IgD-negative memory B cell (primary cell): ENCODE results near the gene CCDC141. TPM values are rescaled to one million over a fixed set of nuclear protein-coding genes. Genes with fewer than 3 reads are reported as not detected.

Source experiments
- H3K27ac Mint-ChIP-seq, 3 donors: one replicate each; pipeline ENCODE4 v1.8.0; 2020 to 2022; ENCODE audit warnings: mild to moderate bottlenecking in 3 of 3, mixed read lengths in 3 of 3, moderate library complexity in 1 of 3
- H3K27me3 Mint-ChIP-seq: one replicate; pipeline ENCODE4 v1.8.0; 2021; ENCODE audit warnings: mixed read lengths
- H3K36me3 Mint-ChIP-seq: one replicate; pipeline ENCODE4 v1.8.0; 2020; ENCODE audit warnings: mild to moderate bottlenecking, mixed read lengths
- H3K4me1 Mint-ChIP-seq, 3 donors: one replicate each; pipeline ENCODE4 v1.8.0; 2020 to 2022; ENCODE audit warnings: mixed read lengths in 3 of 3, mild to moderate bottlenecking in 1 of 3
- H3K4me3 Mint-ChIP-seq, 4 donors: one replicate each; pipeline ENCODE4 v1.8.0; 2020 to 2022; ENCODE audit warnings: mild to moderate bottlenecking in 4 of 4, mixed read lengths in 4 of 4, moderate library complexity in 3 of 4
- H3K9me3 Mint-ChIP-seq, 3 donors: one replicate each; pipeline ENCODE4 v1.8.0; 2020 to 2021; ENCODE audit warnings: mixed read lengths in 3 of 3, mild to moderate bottlenecking in 1 of 3
- polyA plus RNA-seq: library from polyadenylated mRNA; unstranded; fragments of 300-500 nt; fragmentation: Illumina TruSeq; gene quantifications from one replicate; pipeline ENCODE4 v1.2.3, GENCODE V29; 2021

The CCDC141 gene
- polyA plus RNA-seq, 1 donor from 2014 or later = 15.4 TPM

DNA sequence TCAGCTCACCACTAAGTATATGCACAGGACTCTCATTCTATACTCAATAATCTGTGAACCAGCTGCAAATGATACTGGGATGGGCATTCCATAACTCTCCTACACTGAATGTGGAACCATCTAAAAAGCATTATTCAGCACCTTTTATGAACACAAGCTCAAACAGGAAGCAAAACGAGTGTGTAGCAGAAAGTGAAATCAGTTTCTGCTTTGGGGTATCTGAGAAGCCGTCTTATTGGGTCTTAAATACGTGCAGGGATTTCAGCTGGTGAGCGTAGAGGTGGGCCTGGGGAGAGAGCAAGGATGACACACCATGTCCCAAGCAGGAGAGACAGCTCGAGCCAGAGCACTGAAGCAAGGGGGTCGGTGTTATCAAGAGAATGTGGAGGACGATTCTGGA, 122.8 kb downstream of the CCDC141 start:
- H3K36me3 Mint-ChIP-seq = peaks cover 3% of the 10 kb centered on the region
- peak overlapping the region; percentile 16 to 89 (median 76) for H3K4me3 Mint-ChIP-seq
- peak overlapping the region in 1 of 3 donors; percentile 29 for H3K27ac Mint-ChIP-seq
- H3K9me3 Mint-ChIP-seq = peaks cover 4 to 10% (median 4%) of the 10 kb centered on the region in 3 donors
- peaks cover 11 to 16% (median 13%) of the 10 kb centered on the region in 3 donors for H3K4me1 Mint-ChIP-seq
- H3K27me3 Mint-ChIP-seq = no peaks in the 10 kb centered on the region

DNA sequence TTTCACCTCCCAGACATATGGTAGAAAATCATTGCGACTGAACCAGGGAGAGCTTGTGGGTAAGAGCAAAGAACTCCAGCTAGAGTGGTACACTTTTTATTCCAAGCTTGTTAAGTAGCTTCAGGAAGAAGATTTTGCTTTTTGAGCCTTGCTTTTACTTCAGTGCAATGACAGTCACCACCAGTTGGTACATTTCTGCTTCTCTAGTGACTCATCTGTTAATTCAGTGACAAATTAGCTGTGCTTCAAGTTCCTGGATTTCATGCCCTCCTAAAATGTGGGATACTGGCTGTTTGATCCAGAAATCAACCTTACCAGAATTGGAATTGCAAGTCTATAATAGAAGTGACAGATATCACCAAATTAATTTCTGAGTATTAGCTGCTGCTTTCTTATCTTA, 125.1 kb downstream of the CCDC141 start:
- peaks cover 11 to 16% (median 13%) of the 10 kb centered on the region in 3 donors for H3K4me1 Mint-ChIP-seq
- H3K27me3 Mint-ChIP-seq = no peaks in the 10 kb centered on the region
- H3K27ac Mint-ChIP-seq = no peak overlapping the region
- peaks cover 1% of the 10 kb centered on the region for H3K36me3 Mint-ChIP-seq
- no peaks in the 10 kb centered on the region for H3K9me3 Mint-ChIP-seq
- H3K4me3 Mint-ChIP-seq = no peak overlapping the region

DNA sequence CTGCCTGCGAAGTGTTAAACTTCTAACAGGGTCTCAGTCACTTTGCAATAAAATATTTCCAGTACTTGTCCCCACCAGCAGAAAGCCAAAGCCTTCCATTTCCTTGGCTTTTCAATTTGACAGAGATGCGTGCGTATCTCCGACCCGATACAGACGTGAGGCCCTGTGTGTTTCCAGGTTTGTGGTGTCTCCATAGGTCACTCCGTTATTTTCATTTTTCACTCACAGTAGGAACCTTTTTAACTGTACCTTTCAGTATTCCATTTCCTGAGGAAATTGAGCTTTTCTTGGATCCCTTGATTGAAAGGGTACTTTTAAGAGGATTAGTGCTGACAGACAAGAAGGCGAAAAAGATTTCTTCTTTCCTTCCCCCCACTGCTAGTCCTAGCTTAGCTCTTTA, 126.4 kb downstream of the CCDC141 start:
- H3K27ac Mint-ChIP-seq = no peak overlapping the region
- H3K36me3 Mint-ChIP-seq = no peaks in the 10 kb centered on the region
- H3K27me3 Mint-ChIP-seq = no peaks in the 10 kb centered on the region
- peaks cover 11 to 16% (median 13%) of the 10 kb centered on the region in 3 donors for H3K4me1 Mint-ChIP-seq
- H3K4me3 Mint-ChIP-seq = no peak overlapping the region
- H3K9me3 Mint-ChIP-seq = no peaks in the 10 kb centered on the region

DNA sequence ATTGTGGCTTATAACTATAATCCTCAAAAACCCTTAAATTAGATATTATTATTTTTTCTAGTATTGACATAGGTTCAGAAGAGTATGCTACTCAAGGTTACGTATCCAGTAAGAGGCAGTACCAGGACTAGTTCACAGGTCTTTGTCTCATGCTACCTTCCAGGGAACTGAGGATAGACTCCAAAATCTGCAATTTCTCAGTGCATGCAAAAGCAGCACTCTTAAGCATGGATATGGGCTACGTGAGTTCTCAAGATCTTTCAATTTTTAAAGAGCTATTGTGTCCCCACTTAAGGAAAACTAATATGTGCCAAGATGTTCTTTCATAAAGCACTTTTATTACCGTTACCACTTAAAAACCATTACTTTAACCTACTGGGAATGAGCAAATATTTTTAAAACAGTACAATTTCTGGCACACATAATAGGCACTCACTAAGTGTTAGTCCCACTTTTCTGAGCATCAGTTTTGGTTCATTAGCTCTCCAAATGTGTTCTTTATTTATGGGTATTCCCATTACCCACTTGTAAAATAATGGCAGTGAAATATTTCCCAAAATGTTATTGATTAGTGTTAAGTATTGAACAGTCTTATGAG, 128.9 kb downstream of the CCDC141 start:
- Mint-ChIP-seq H3K4me3 (no peak overlapping the region), H3K27ac (no peak overlapping the region), H3K4me1 (no peaks in the 10 kb centered on the region), H3K27me3 (no peaks in the 10 kb centered on the region), H3K36me3 (peaks cover 2% of the 10 kb centered on the region), H3K9me3 (no peaks in the 10 kb centered on the region)

DNA sequence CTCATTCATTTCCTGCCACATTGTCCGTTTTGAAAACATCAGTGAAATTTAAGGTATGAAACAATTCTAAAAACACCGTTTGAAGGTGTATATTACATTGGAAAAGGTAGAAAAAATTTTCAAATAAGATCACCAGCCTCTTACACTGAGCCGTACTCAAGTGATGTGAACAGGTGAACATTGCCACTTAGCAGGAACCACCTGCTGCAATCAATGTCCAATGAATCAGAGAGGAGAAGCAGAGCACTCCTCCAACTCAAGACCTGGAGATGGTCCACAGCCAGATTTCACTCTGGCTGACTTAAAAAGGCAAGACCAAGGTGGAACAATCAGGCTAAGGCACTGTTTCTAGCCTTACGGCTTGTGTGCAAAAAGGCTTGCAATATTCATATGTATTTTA, 132.4 kb downstream of the CCDC141 start:
- no peak overlapping the region for H3K27ac Mint-ChIP-seq
- no peaks in the 10 kb centered on the region for H3K27me3 Mint-ChIP-seq
- peaks cover 2% of the 10 kb centered on the region for H3K36me3 Mint-ChIP-seq
- peaks cover 0 to 16% (median 1%) of the 10 kb centered on the region in 3 donors for H3K4me1 Mint-ChIP-seq
- no peaks in the 10 kb centered on the region for H3K9me3 Mint-ChIP-seq
- H3K4me3 Mint-ChIP-seq = no peak overlapping the region

DNA sequence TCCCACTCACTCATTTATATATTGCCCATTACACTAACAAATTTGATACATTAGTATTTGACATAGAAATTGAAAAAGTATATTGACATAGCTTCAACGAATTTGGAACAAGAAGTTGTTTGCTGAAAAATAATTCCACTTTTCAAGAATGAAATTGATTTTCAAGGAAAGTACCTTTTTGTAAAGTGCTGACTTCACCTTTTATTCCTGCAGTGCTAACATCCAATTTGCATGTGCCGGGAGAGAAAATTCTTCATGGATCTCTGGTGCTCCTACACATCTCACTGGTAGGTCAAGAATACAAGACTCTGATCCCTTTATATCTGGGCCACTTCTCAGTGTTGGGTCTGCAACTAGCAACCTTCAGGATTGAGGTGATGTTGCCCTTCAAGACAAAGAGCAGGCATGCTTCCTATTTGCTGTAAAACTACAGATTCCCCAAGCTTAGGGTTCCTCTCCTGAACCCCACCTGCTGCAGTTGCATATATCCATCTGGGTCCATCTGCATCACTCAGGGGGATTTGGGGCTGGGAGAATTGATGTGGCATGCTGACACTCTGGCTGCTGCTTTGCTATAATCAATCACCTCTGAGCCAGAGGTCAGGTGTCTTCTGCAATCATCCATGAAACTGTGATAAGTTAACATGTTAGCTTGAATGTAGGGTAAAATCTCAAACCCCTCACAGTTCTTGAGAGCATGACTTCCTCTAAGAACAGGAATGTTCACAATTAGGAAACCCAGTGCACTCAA, 134.3 kb downstream of the CCDC141 start:
- H3K9me3 Mint-ChIP-seq = no peaks in the 10 kb centered on the region

DNA sequence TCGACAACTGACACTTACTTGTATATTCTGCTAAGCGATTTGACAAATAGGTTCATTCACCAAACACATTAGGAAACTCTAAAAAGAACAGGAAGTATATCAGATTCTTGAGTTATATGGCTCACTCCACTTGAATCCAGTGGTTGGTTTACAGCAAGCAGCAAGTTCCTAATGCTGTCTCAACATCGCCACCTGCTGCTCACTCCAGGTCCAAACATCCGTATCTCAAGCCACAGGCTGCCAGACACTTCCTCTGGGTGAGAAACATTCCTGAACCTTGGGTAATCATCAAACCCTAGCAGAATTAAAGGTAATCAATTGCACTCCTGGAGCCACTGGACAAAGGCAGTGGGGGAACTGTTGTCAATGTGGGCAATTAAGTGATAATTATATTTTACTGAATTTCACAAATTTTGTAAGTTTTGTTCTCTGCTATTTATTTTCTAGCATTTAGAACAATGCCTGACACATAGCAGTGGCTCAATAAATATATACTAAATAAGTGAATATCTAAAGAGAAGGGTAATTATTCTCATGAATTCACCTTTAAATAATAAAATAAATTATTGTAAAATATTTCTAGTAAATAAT, 135.6 kb downstream of the CCDC141 start:
- no peaks in the 10 kb centered on the region for H3K9me3 Mint-ChIP-seq
- no peak overlapping the region for H3K4me3 Mint-ChIP-seq
- peaks cover 0 to 16% (median 1%) of the 10 kb centered on the region in 3 donors for H3K4me1 Mint-ChIP-seq
- H3K27ac Mint-ChIP-seq = no peak overlapping the region
- no peaks in the 10 kb centered on the region for H3K27me3 Mint-ChIP-seq
- H3K36me3 Mint-ChIP-seq = peaks cover 5% of the 10 kb centered on the region

More for the DNA sequence above, 134.3 kb downstream of the CCDC141 start:
- Mint-ChIP-seq H3K4me3 (no peak overlapping the region), H3K27ac (no peak overlapping the region), H3K27me3 (no peaks in the 10 kb centered on the region), H3K36me3 (peaks cover 2% of the 10 kb centered on the region), H3K4me1 (peaks cover 0 to 16% (median 1%) of the 10 kb centered on the region in 3 donors)

DNA sequence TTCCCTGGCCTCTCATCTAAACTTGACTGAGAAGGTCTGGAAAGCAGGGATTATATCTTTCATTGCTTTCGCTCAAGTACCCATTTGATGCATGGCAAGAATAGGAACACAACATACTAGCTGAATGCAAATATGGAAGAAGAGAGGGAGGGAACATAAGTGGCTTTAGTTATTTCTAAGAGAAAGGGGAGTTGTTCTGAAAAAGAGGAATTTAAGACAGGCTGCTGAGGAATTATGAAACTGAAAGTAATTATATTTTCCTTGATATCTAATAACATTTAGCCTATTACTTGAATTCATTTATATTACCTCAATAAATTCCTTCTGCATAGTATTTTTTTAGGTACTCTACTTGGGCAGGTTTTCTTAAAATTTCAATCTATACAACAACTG, 136.9 kb downstream of the CCDC141 start:
- H3K4me1 Mint-ChIP-seq = peaks cover 0 to 16% (median 1%) of the 10 kb centered on the region in 3 donors
- no peak overlapping the region for H3K27ac Mint-ChIP-seq
- no peak overlapping the region for H3K4me3 Mint-ChIP-seq
- no peaks in the 10 kb centered on the region for H3K27me3 Mint-ChIP-seq
- peaks cover 3% of the 10 kb centered on the region for H3K36me3 Mint-ChIP-seq
- no peaks in the 10 kb centered on the region for H3K9me3 Mint-ChIP-seq

DNA sequence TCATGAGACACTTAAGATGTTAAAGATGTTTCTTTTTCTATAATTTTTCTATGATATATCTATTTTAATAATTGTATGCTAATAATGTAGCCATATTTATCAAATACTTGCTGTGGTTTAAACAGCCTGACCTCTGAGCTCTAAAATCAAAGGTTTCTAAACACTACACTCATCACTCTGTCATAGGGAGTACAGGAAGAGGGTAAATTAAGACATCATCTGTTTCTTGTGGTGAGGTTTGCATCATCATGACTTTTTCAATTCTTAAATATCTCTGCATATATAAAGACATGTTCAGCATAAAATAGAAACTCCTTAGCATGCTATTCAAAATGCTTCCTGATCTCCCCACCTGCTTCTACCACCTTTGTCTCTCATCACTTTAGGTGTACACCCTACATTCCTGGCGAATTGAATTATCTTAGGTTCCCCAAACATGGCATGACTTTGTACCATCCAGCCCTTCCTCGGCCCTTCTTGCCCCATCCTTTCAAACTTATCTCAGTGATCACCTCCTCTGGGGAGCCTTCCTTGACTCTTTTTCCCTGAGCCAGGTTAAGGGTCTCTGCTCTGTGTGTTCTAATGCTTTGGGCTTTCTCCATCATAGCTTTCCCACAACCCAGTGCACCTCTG, 137.4 kb downstream of the CCDC141 start:
- no peak overlapping the region for H3K4me3 Mint-ChIP-seq
- peaks cover 3% of the 10 kb centered on the region for H3K36me3 Mint-ChIP-seq
- no peaks in the 10 kb centered on the region for H3K9me3 Mint-ChIP-seq
- no peaks in the 10 kb centered on the region for H3K27me3 Mint-ChIP-seq
- peaks cover 0 to 16% (median 1%) of the 10 kb centered on the region in 3 donors for H3K4me1 Mint-ChIP-seq
- H3K27ac Mint-ChIP-seq = no peak overlapping the region

DNA sequence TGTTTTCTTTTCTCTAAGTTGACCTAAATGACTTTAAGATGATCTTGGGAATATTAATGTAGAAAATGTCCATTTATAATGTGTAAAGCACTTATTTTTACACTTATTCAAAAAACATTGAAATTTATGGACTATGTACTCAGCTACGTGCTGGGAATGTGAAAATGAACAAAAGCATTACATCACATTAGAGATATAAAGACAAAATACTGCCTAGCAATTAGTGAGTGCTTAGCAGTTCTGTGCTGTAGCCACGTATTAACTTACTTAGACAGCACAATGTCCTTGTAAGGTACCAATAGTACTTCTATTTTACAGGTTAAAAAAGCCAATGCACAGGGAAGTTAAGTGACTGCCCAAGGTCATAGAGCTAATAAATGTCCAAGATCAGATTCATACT, 138.9 kb downstream of the CCDC141 start:
- Mint-ChIP-seq H3K9me3 (no peaks in the 10 kb centered on the region), H3K27me3 (no peaks in the 10 kb centered on the region), H3K4me3 (no peak overlapping the region), H3K27ac (no peak overlapping the region), H3K4me1 (peaks cover 0 to 16% (median 1%) of the 10 kb centered on the region in 3 donors), H3K36me3 (peaks cover 5% of the 10 kb centered on the region)

DNA sequence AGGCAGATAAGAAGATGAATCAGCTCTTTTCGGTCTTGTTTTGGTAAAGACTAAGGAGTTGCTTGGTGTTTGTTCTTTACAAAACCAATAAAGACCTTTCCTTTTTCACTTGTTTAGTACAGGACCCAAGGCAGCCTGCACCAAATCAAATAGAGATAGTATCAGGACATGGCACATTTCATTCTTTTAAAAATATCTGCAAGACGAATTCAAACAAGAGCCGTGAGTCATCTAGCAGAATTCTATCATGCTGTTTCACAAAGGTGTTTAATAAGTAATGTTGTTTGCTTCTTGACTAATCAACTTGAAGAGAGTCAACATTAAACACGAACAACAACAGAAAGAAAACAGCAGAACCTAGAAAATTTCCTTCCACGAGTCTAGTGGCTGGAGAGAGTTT, 139.9 kb downstream of the CCDC141 start:
- Mint-ChIP-seq H3K4me3 (no peak overlapping the region), H3K27me3 (no peaks in the 10 kb centered on the region), H3K4me1 (peaks cover 0 to 16% (median 1%) of the 10 kb centered on the region in 3 donors), H3K9me3 (no peaks in the 10 kb centered on the region), H3K36me3 (peaks cover 8% of the 10 kb centered on the region), H3K27ac (peak overlapping the region in 1 of 3 donors; percentile 16)

DNA sequence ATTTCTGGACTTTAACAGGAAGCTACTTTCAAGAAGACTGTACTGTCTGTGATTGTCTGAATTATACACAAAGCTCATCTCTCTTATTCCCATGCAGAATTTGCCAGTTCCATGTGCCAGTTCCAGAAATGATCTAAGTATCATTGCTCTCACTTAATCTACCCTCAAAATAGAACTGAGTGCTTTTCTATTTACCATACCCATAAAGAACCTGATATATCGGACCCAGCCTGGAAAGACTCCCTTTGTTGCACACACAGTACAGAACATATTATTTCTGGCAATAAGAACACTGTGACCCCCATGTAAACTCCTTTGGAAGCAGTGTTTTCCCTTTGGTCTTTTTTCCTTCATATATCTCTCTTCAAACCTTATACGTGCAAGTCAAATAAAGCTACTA, 140.4 kb downstream of the CCDC141 start:
- peaks cover 0 to 16% (median 1%) of the 10 kb centered on the region in 3 donors for H3K4me1 Mint-ChIP-seq
- peak overlapping the region in 1 of 3 donors; percentile 16 for H3K27ac Mint-ChIP-seq

DNA sequence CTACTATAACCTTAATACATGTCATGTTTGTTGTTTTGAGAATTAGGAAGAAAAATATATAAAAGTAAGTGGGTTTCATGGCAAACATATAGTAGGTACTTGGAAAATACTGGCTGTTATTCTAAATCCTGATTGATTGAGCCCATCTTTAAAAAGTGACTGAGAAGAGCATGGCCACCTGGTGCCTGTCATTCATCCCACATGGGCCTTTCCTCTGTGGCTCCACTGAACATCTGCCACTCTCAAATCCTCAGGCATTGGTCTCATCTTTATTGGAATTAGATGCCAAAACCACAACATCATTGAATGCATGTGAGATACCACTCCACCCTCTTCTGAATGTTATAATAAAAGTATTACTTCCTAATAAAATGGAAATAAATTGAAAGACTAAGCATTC, 141.1 kb downstream of the CCDC141 start:
- Mint-ChIP-seq H3K36me3 (peaks cover 10% of the 10 kb centered on the region), H3K27me3 (no peaks in the 10 kb centered on the region), H3K27ac (no peak overlapping the region), H3K4me1 (peaks cover 0 to 11% (median 1%) of the 10 kb centered on the region in 3 donors), H3K4me3 (no peak overlapping the region), H3K9me3 (no peaks in the 10 kb centered on the region)

More for the DNA sequence above, 140.4 kb downstream of the CCDC141 start:
- H3K27me3 Mint-ChIP-seq = no peaks in the 10 kb centered on the region
- no peak overlapping the region for H3K4me3 Mint-ChIP-seq
- H3K9me3 Mint-ChIP-seq = no peaks in the 10 kb centered on the region
- H3K36me3 Mint-ChIP-seq = peaks cover 10% of the 10 kb centered on the region

DNA sequence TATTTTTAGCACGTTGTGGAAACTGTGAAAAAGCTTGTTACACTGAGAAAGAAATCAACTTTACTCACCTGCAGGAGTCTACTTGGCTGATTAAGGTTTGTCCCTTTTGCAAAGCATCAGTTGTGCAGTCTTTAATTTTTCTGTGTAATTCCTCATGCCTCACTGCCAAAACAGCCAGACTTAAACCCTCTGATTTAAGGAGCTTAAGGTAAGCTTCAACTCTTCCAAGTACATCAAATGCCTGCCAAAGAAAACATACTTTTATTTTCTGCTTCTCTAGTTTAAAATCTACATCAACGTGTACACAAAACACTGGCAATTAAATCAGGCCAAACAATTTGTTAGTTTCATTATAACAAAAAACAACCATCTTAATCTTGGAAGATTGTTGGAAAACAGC, 144.7 kb downstream of the CCDC141 start:
- no peaks in the 10 kb centered on the region for H3K27me3 Mint-ChIP-seq
- no peaks in the 10 kb centered on the region for H3K9me3 Mint-ChIP-seq
- H3K4me1 Mint-ChIP-seq = no peaks in the 10 kb centered on the region
- no peak overlapping the region for H3K27ac Mint-ChIP-seq
- H3K4me3 Mint-ChIP-seq = no peak overlapping the region
- H3K36me3 Mint-ChIP-seq = peaks cover 11% of the 10 kb centered on the region

DNA sequence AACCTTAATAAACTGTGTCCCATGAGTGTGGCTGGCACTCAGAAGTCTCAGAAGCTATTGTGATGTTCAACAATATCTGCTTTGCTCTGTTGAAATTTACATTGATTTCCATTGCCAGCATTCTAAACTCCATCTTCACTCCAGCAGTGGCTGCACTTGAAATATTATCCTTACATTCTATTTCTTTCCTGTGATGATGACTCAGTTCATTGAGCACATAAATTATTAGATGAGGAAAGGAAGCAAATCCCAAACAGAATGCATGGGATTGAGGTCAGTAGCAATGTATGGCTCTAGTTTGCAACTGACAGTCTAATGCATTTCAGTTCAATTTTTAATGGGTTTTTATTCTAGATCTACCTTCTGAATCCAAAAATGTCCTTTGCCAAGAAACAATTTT, 150.3 kb downstream of the CCDC141 start:
- peaks cover 3% of the 10 kb centered on the region for H3K36me3 Mint-ChIP-seq
- H3K4me3 Mint-ChIP-seq = no peak overlapping the region
- no peak overlapping the region for H3K27ac Mint-ChIP-seq
- H3K4me1 Mint-ChIP-seq = no peaks in the 10 kb centered on the region
- no peaks in the 10 kb centered on the region for H3K9me3 Mint-ChIP-seq
- H3K27me3 Mint-ChIP-seq = no peaks in the 10 kb centered on the region
